Stimulated activated CD8-positive, alpha-beta memory T cell treated with anti-CD3 and anti-CD28 coated beads, Interleukin-15, amount 100 ng/mL, for 48 hours (primary cell): Measurements from ENCODE around the gene GNAT1.
"Not testable (repeated sequence)": the region's sequence is repeated elsewhere in the genome, so short reads cannot be mapped to it uniquely, and the experiment has no call there.

Experiments used
- DNase-seq, 2 donors: peaks; one replicate each; pipeline ENCODE4 v3.0.0-alpha.2; 2020; ENCODE audit warnings: low read depth in 2 of 2

The GNAT1 gene

GRCh38 chr3:50203113-50203808, 11.9 kb downstream of the GNAT1 start:
- no peak for DNase-seq

- DNase-seq = no peak
Measured at GRCh38 chr3:50203809-50204803, 12.7 kb downstream of the GNAT1 start.

- no peak for DNase-seq
Measured at GRCh38 chr3:50204804-50205412, 13.5 kb downstream of the GNAT1 start, which contains the start of gene SLC38A3. Gene SLC38A3, plus strand, starts transcription at chr3:50205271. Its CDS starts 8,929 bp downstream, at chr3:50214200.

GRCh38 chr3:50205413-50206276, 14.2 kb downstream of the GNAT1 start:
- peak in 1 of 2 donors; percentile 12 for DNase-seq

GRCh38 chr3:50207359-50208042, 16.1 kb downstream of the GNAT1 start:
- no peak for DNase-seq

GRCh38 chr3:50208677-50209344, 17.4 kb downstream of the GNAT1 start:
- no peak for DNase-seq

- DNase-seq = no peak
Measured at GRCh38 chr3:50210176-50210509, 18.7 kb downstream of the GNAT1 start.

- DNase-seq = no peak
Measured at GRCh38 chr3:50210510-50211367, 19.3 kb downstream of the GNAT1 start.

GRCh38 chr3:50211368-50211717, 19.9 kb downstream of the GNAT1 start:
- DNase-seq = not testable (repeated sequence)

GRCh38 chr3:50211930-50212329, 20.5 kb downstream of the GNAT1 start:
- peak; percentile 40 to 63 for DNase-seq

GRCh38 chr3:50212502-50212901, 21.1 kb downstream of the GNAT1 start:
- no peak for DNase-seq

- DNase-seq = no peak
Measured at GRCh38 chr3:50212971-50213370, 21.6 kb downstream of the GNAT1 start.

- no peak for DNase-seq
Measured at GRCh38 chr3:50213373-50213772, 22.0 kb downstream of the GNAT1 start.

- DNase-seq = no peak
Measured at GRCh38 chr3:50214824-50215223, 23.4 kb downstream of the GNAT1 start.

- no peak for DNase-seq
Measured at GRCh38 chr3:50215529-50215928, 24.1 kb downstream of the GNAT1 start.

- no peak for DNase-seq
Measured at GRCh38 chr3:50217681-50218080, 26.3 kb downstream of the GNAT1 start.

- DNase-seq = no peak
Measured at GRCh38 chr3:50218448-50218847, 27.0 kb downstream of the GNAT1 start.

- no peak for DNase-seq
Measured at GRCh38 chr3:50219285-50219684, 27.9 kb downstream of the GNAT1 start.

- DNase-seq = no peak
Measured at GRCh38 chr3:50220109-50220508, 28.7 kb downstream of the GNAT1 start.
